Activated CD8-positive, alpha-beta memory T cell treated with anti-CD3 and anti-CD28 coated beads for 36 hours (primary cell): ENCODE measurements around the gene RAPSN. TPM values are rescaled to one million over a fixed set of nuclear protein-coding genes. Genes with fewer than 3 reads are reported as not detected.

Source experiments
- CTCF ChIA-PET: fragments of 350-600 bp; sonication (Branson Sonifier 250); formaldehyde crosslinking; loops from one replicate; lab custom pipeline; 2021; ENCODE audit warnings: antibody characterized with exemption; lab: Charles Lee
- POLR2A ChIA-PET: fragments of 350-600 bp; sonication (Branson Sonifier 250); formaldehyde crosslinking; loops from one replicate; lab custom pipeline; 2021; ENCODE audit warnings: antibody characterized with exemption; lab: Charles Lee
- total RNA-seq, 2 experiments: library from RNA; stranded (reverse); gene quantifications; one replicate each; pipeline ENCODE4 v1.2.3, GENCODE V29; 2021

RAPSN gene
- total RNA-seq, 2 experiments from 2014 or later: 0.27 TPM; not detected in 1

- POLR2A ChIA-PET: no interaction called here
- CTCF ChIA-PET: no interaction called here
These were observed 8.9 kb downstream of the RAPSN start for GRCh38 chr11:47440054-47440476.

GRCh38 chr11:47438721-47439120 is 10.2 kb downstream of the RAPSN start:
- POLR2A ChIA-PET: no interaction called here
- CTCF ChIA-PET: interaction anchor here (0.7 kb wide), 1 partner anchor 10 kb away, joined by 3 read pairs; no protein-coding TSS in a partner anchor

DNA sequence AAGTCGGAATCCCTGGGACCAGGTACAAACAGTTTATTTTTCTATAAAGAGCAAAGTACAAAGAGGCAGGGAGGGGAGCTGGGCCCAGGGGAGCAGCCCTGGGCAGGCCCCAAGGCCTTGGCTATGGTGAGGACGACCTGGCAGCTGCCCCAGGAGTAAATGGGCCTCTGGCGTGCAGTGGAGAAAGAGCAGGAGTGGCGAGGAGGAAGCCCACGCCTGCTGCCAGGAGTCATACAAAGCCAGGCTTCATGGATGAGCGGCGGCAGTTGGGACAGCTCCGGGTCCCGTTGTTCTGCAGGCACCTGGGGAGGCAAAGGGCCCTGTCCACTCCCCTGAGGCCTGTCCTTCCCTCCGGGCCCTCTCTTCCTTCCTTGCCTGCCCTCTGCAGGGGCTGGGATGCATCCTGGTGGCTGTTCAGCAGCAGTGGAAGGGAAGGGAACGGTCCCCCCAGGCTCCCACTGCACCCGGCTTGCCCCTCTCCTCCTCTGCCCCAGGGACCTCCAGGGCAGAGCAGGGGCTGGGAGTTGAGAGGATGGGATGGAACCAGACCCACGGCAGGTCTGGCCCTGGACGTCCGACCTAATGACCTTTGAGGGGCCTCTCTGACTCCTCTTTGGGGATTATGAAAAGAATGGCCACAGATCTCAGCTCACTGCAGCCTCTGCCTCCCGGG is 11.1 kb downstream of the RAPSN start:
- ChIA-PET CTCF (interaction anchor here (0.7 kb wide), 1 partner anchor 9 kb away, joined by 3 read pairs; no protein-coding TSS in a partner anchor), POLR2A (no interaction called here)

- CTCF ChIA-PET: no interaction called here
These were observed 11.7 kb downstream of the RAPSN start for GRCh38 chr11:47437218-47437745.

DNA sequence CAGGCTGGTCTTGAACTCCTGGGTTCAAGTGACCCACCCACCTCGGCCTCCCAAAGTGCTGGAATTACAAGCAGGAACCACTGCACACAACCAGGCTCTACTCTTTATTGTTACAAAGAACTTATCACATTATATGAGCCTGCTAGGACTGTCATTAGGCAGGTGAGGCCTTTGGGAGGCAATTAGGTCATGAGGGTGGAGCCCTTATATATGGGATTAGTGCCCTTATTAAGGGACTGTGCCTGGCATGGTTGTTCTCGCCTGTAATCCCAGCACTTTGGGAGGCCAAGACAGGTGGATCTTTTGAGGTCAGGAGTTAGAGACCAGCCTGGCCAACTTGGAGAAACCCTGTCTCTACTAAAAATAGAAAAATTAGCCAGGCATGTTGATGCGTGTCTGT is 12.2 kb downstream of the RAPSN start:
- ChIA-PET POLR2A (no interaction called here), CTCF (no interaction called here)

More at GRCh38 chr11:47437218-47437745, 11.7 kb downstream of the RAPSN start:
- POLR2A ChIA-PET: no interaction called here

DNA sequence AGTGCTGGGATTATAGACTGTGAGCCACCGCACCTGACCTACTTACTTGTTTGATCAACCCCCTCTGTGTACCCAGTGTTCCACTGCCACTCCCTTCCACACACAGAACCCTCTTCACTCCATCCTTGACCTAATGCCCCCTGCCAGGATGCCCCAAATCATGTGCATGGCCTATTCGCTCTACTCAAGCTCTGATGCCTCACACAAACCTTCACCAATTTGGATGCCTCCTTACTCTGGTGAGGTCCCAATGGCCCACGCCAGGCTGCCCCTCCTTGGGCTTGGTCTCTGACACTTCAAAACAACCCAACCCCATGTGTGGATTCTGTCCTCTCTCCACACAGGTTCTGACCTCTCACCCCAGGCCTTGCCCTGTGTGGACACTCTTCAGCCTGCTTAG is 13.2 kb downstream of the RAPSN start:
- CTCF ChIA-PET: no interaction called here
- POLR2A ChIA-PET: no interaction called here

- CTCF ChIA-PET: no interaction called here
- POLR2A ChIA-PET: no interaction called here
These were observed 14.7 kb downstream of the RAPSN start for GRCh38 chr11:47434011-47434786.

DNA sequence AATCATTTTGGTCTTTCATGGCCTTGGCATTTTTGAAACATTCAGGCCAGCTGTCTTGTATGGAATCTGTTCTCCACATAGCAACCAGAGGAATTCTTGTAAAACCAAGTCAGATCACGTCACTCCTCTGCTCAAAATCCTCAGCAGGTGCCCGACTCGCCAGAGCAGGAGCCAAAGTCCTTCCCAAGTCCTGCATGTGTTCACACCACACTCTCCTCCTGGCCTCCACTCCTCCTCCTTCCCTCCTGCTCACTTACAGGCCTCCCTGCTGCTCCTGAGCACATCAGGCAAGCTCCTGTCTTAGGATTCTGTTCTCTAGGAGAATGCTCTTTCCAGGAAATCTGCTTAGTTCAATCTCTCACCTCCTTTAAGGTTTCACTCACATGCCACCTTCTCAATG is 15.8 kb downstream of the RAPSN start:
- POLR2A ChIA-PET: no interaction called here
- CTCF ChIA-PET: no interaction called here

DNA sequence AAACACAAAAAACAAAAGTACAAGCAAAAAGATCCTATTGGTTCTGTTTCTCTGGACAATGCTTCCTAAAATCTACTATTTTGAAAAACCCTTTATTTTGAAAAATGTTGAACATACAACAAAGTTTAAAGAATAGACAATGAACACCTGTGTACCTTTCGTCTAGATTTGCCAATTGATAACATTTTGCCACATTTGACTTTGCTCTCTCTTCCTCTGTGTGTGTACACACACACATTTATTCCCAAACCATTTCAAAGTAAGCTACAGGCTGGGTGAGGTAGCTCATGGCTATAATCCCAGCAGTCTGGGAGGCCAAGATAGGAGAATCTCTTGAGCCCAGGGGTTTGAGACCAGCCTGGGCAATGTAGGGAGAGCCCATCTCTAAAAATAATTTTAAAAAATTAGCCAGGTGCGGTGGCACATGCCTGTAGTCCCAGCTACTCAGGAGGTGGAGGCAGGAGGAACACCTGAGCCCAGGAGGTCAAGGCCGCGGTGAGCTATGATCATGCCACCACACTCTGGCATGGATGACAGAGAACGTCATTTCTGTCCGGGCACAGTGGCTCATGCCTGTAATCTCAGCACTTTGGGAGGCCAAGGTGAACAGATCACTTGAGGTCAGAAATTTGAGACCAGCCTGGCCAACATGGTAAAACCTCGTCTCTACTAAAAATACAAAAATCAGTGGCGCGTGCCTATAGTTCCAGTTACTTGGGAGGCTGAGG is 17.4 kb downstream of the RAPSN start:
- ChIA-PET CTCF (interaction anchor here (0.7 kb wide), 1 partner anchor 100 kb away, joined by 4 read pairs; no protein-coding TSS in a partner anchor), POLR2A (no interaction called here)

DNA sequence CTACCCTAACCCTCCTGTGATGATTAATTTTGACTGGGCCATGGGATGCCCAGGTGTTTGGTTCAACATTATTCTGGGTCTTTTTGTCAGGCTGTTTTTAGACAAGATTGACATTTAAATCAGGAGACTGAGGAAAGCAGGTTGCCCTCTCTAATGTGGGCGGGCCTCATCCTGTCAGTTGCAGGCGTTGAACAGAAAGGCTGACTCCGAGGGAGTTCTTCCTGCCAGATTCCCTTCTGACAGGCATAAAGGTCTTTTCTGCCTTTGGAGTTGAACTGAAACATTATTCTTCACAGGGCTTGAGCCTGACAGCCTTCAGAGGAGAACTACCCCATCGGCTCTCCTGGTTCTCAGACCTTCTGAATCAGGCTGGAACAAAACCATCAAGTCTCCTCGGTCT is 18.4 kb downstream of the RAPSN start:
- ChIA-PET CTCF (interaction anchor here (2.0 kb wide), 1 partner anchor 18 kb away, joined by 4 read pairs; no protein-coding TSS in a partner anchor), POLR2A (no interaction called here)

- POLR2A ChIA-PET: interaction anchor here (0.6 to 1.7 kb wide), 7 partner anchors 9 to 211 kb away, joined by 3 to 8 read pairs (median 4); partner anchors contain the start of genes DDB2 and SLC39A13
- CTCF ChIA-PET: interaction anchor here (0.6 to 4.0 kb wide), 7 partner anchors 9 to 286 kb away, joined by 3 to 25 read pairs (median 3); partner anchors contain the start of genes MADD and SLC39A13
These were observed 22.6 kb downstream of the RAPSN start, which contains the start of gene PSMC3 for GRCh38 chr11:47426062-47426956. Gene PSMC3, minus strand, starts transcription at chr11:47426439. Its CDS starts 160 bp downstream, at chr11:47426279.

GRCh38 chr11:47425611-47426010 is 23.3 kb downstream of the RAPSN start:
- POLR2A ChIA-PET: interaction anchor here (1.0 to 1.7 kb wide), 4 partner anchors 17 to 210 kb away, joined by 3 to 8 read pairs (median 4); partner anchors contain the start of genes DDB2 and SLC39A13

GRCh38 chr11:47418454-47419259 is 30.3 kb downstream of the RAPSN start:
- CTCF ChIA-PET: interaction anchor here (0.6 to 1.1 kb wide), 3 partner anchors 36 to 148 kb away, joined by 3 to 4 read pairs (median 3); no protein-coding TSS in a partner anchor

More at GRCh38 chr11:47425611-47426010, 23.3 kb downstream of the RAPSN start:
- CTCF ChIA-PET: interaction anchor here (1.0 to 4.0 kb wide), 4 partner anchors 9 to 19 kb away, joined by 3 to 25 read pairs (median 4); partner anchors contain the start of gene SLC39A13

DNA sequence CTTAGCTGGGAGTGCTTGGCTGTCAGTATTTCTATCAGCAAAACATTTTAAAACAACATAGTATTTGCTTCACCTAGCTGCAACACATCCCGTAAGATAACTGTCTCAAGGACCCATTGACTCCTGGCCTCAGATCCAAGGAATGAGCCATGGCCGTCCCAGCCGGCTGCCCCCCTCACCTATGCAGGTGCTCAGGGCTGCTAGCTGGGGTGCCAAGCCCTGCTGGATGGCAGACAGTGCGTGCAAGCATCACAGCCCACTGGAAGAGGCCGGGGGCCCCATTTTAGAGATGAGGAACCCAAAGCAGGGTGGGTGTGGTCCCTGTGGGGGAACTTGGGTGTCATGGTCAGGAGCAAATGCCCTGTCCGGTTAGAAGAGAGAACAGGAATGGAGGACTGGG is 31.2 kb downstream of the RAPSN start:
- POLR2A ChIA-PET: interaction anchor here (1.0 to 1.2 kb wide), 3 partner anchors 9 to 231 kb away, joined by 3 to 4 read pairs (median 4); partner anchors contain the start of genes PSMC3 and SLC39A13
- CTCF ChIA-PET: interaction anchor here (0.8 to 1.2 kb wide), 2 partner anchors 8 to 9 kb away, joined by 3 to 6 read pairs; partner anchors contain the start of gene SLC39A13

More at GRCh38 chr11:47418454-47419259, 30.3 kb downstream of the RAPSN start:
- POLR2A ChIA-PET: no interaction called here

GRCh38 chr11:47415949-47416472 is 32.9 kb downstream of the RAPSN start:
- POLR2A ChIA-PET: interaction anchor here (1.3 kb wide), 1 partner anchor 9 kb away, joined by 5 read pairs; no protein-coding TSS in a partner anchor
- CTCF ChIA-PET: no interaction called here

GRCh38 chr11:47415091-47415854 is 33.7 kb downstream of the RAPSN start:
- ChIA-PET CTCF (no interaction called here), POLR2A (interaction anchor here (1.3 kb wide), 2 partner anchors 9 to 11 kb away, joined by 4 to 5 read pairs; partner anchors contain the start of gene PSMC3)
